Neural cell (in vitro differentiated cells): Measurements from ENCODE around the gene INTS11. TPM values are rescaled to one million over a fixed set of nuclear protein-coding genes. Genes with fewer than 3 reads are reported as not detected.

Experiments
- H2AFZ ChIP-seq: fragments of 200-600, 300-800 bp; sonication (generic), shearing (Covaris generic); 2 replicates; pipeline ENCODE4 v1.6.0; 2014; ENCODE audit warnings: low read depth, mild to moderate bottlenecking, antibody characterized with exemption, low read length, moderate library complexity
- H3F3A ChIP-seq: fragments of 200-600 bp; shearing (Covaris generic); 2 replicates; pipeline ENCODE4 v1.6.1; 2016; ENCODE audit warnings: mild to moderate bottlenecking, moderate library complexity, mixed read lengths, antibody characterized with exemption, low read length; ENCODE audit not compliant: insufficient read depth, poor library complexity, severe bottlenecking
- H3K27ac ChIP-seq: fragments of 200-600, 300-800 bp; sonication (generic), shearing (Covaris generic); 2 replicates; pipeline ENCODE4 v1.5.1; 2014; ENCODE audit warnings: mild to moderate bottlenecking, low read length, moderate library complexity
- H3K27me3 ChIP-seq: fragments of 300-800, 200-600 bp; sonication (generic), shearing (Covaris generic); 2 replicates; pipeline ENCODE4 v1.6.0; 2014; ENCODE audit warnings: mild to moderate bottlenecking, low read depth, low read length, moderate library complexity; ENCODE audit not compliant: insufficient read depth
- H3K36me3 ChIP-seq: fragments of 300-800, 200-600 bp; sonication (generic), shearing (Covaris generic); 2 replicates; pipeline ENCODE4 v1.5.1; 2014; ENCODE audit warnings: mild to moderate bottlenecking, antibody characterized with exemption, low read length, moderate library complexity; ENCODE audit not compliant: insufficient read depth
- H3K4me2 ChIP-seq: fragments of 300-800, 200-600 bp; sonication (generic), shearing (Covaris generic); 2 replicates; pipeline ENCODE4 v1.6.0; 2014; ENCODE audit warnings: mild to moderate bottlenecking, low read length
- H3K4me3 ChIP-seq: fragments of 300-800, 200-600 bp; sonication (generic), shearing (Covaris generic); 2 replicates; pipeline ENCODE4 v1.5.1; 2014; ENCODE audit warnings: mild to moderate bottlenecking, low read length, moderate library complexity
- H3K79me2 ChIP-seq: fragments of 200-600 bp; shearing (Covaris generic); replicated peaks from 2 replicates; pipeline ENCODE4 v1.6.0; 2014; ENCODE audit warnings: mild to moderate bottlenecking, low read length, moderate library complexity; ENCODE audit not compliant: insufficient read depth
- H3K9ac ChIP-seq: fragments of 300-800, 200-600 bp; sonication (generic), shearing (Covaris generic); 2 replicates; pipeline ENCODE4 v1.6.1; 2016; ENCODE audit warnings: mild to moderate bottlenecking, low read length, mixed read lengths
- H3K9me2 ChIP-seq: fragments of 200-600 bp; shearing (Covaris generic); 2 replicates; pipeline ENCODE4 v1.6.1; 2016; ENCODE audit warnings: mild to moderate bottlenecking, low read length, mixed read lengths; ENCODE audit not compliant: insufficient read depth
- H3K9me3 ChIP-seq: fragments of 200-600, 300-800 bp; sonication (generic), shearing (Covaris generic); 2 replicates; pipeline ENCODE4 v1.6.1; 2016; ENCODE audit warnings: mild to moderate bottlenecking, mixed run types, low read length, moderate library complexity, mixed read lengths
- H4K20me1 ChIP-seq: fragments of 200-600 bp; shearing (Covaris generic); 2 replicates; pipeline ENCODE4 v1.6.1; 2016; ENCODE audit warnings: mild to moderate bottlenecking, mixed run types; ENCODE audit not compliant: insufficient read depth
- CTCF ChIP-seq: fragments of 450-650 bp; IDR thresholded peaks from 2 replicates; pipeline ENCODE4 v1.5.1; 2014; ENCODE audit warnings: antibody characterized with exemption, mild to moderate bottlenecking, moderate library complexity; ENCODE audit not compliant: poor library complexity, severe bottlenecking
- EP300 ChIP-seq: fragments of 450-650 bp; conservative IDR thresholded peaks from 2 replicates; pipeline ENCODE4 v1.6.1; 2014; ENCODE audit warnings: antibody characterized with exemption, mild to moderate bottlenecking, moderate library complexity; ENCODE audit not compliant: poor library complexity, severe bottlenecking
- EZH2 ChIP-seq: fragments of 200-600, 300-800 bp; shearing (Covaris generic), sonication (generic); IDR thresholded peaks from 2 replicates; pipeline ENCODE4 v1.6.1; 2014; ENCODE audit warnings: antibody characterized with exemption, low read length, borderline replicate concordance, mild to moderate bottlenecking; ENCODE audit not compliant: insufficient read depth, poor library complexity, severe bottlenecking
- MXI1 ChIP-seq: fragments of 450-650 bp; conservative IDR thresholded peaks from 2 replicates; pipeline ENCODE4 v1.6.1; 2014; ENCODE audit warnings: antibody characterized with exemption, mild to moderate bottlenecking; ENCODE audit not compliant: poor library complexity, severe bottlenecking
- POLR2AphosphoS5 ChIP-seq: IDR thresholded peaks from 2 replicates; pipeline ENCODE4 v1.6.1; 2012
- RAD21 ChIP-seq: fragments of 450-650 bp; conservative IDR thresholded peaks from 2 replicates; pipeline ENCODE4 v1.6.1; 2014; ENCODE audit warnings: antibody characterized with exemption, mild to moderate bottlenecking, moderate library complexity
- SMC3 ChIP-seq: fragments of 450-650 bp; conservative IDR thresholded peaks from 2 replicates; pipeline ENCODE4 v1.6.1; 2014; ENCODE audit warnings: antibody characterized with exemption, mild to moderate bottlenecking, moderate library complexity; ENCODE audit not compliant: poor library complexity
- TAF1 ChIP-seq: IDR thresholded peaks from 2 replicates; pipeline ENCODE4 v1.6.1; 2012; ENCODE audit warnings: low read depth
- polyA plus RNA-seq: library from polyadenylated mRNA; depleted of rRNA; stranded (reverse); fragments of >200 nt; gene quantifications from 2 replicates; pipeline ENCODE4 v1.2.3, GENCODE V29; 2014
- TF ChIP-seq, protein P1 (sequence below): IDR thresholded peaks from 2 replicates; pipeline ENCODE4 v1.6.1; 2012; ENCODE audit warnings: borderline replicate concordance

The INTS11 gene
- polyA plus RNA-seq, 1 donor from 2014 or later: 131 TPM

DNA sequence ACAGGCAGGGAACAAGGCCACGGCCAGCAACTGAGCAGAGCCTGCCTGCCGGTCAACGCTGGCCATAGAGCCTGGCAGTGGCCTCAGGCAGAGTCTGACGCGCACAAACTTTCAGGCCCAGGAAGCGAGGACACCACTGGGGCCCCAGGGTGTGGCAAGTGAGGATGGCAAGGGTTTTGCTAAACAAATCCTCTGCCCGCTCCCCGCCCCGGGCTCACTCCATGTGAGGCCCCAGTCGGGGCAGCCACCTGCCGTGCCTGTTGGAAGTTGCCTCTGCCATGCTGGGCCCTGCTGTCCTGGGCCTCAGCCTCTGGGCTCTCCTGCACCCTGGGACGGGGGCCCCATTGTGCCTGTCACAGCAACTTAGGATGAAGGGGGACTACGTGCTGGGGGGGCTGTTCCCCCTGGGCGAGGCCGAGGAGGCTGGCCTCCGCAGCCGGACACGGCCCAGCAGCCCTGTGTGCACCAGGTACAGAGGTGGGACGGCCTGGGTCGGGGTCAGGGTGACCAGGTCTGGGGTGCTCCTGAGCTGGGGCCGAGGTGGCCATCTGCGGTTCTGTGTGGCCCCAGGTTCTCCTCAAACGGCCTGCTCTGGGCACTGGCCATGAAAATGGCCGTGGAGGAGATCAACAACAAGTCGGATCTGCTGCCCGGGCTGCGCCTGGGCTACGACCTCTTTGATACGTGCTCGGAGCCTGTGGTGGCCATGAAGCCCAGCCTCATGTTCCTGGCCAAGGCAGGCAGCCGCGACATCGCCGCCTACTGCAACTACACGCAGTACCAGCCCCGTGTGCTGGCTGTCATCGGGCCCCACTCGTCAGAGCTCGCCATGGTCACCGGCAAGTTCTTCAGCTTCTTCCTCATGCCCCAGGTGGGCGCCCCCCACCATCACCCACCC lies 6.9 kb upstream of the INTS11 start, which contains the start of gene TAS1R3:
Gene TAS1R3, plus strand, starts transcription at position 213 of the 898 bp plus-strand sequence. Its CDS starts 66 bp downstream, at position 279.
- TF ChIP-seq TAF1: no peak
- no peak for TF ChIP-seq CTCF
- TF ChIP-seq SMC3: no peak
- TF ChIP-seq RAD21: no peak
- no peak for TF ChIP-seq EP300
- TF ChIP-seq, protein P1, sequence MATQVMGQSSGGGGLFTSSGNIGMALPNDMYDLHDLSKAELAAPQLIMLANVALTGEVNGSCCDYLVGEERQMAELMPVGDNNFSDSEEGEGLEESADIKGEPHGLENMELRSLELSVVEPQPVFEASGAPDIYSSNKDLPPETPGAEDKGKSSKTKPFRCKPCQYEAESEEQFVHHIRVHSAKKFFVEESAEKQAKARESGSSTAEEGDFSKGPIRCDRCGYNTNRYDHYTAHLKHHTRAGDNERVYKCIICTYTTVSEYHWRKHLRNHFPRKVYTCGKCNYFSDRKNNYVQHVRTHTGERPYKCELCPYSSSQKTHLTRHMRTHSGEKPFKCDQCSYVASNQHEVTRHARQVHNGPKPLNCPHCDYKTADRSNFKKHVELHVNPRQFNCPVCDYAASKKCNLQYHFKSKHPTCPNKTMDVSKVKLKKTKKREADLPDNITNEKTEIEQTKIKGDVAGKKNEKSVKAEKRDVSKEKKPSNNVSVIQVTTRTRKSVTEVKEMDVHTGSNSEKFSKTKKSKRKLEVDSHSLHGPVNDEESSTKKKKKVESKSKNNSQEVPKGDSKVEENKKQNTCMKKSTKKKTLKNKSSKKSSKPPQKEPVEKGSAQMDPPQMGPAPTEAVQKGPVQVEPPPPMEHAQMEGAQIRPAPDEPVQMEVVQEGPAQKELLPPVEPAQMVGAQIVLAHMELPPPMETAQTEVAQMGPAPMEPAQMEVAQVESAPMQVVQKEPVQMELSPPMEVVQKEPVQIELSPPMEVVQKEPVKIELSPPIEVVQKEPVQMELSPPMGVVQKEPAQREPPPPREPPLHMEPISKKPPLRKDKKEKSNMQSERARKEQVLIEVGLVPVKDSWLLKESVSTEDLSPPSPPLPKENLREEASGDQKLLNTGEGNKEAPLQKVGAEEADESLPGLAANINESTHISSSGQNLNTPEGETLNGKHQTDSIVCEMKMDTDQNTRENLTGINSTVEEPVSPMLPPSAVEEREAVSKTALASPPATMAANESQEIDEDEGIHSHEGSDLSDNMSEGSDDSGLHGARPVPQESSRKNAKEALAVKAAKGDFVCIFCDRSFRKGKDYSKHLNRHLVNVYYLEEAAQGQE: no peak
- no peak for TF ChIP-seq POLR2AphosphoS5
- TF ChIP-seq MXI1: no peak
- no peak within 1 kb of the TSS for H3K4me2 ChIP-seq
- H3K27ac ChIP-seq: no peak within 1 kb of the TSS
- H3K36me3 ChIP-seq: no peaks in the 10 kb centered on the region
- peaks cover 2% of the 10 kb centered on the region for H3K79me2 ChIP-seq
- H2AFZ ChIP-seq: no peak within 1 kb of the TSS
- no peaks in the 10 kb centered on the region for H3K9me3 ChIP-seq
- no peaks in the 10 kb centered on the region for H3K9me2 ChIP-seq
- H3K27me3 ChIP-seq: no peaks in the 10 kb centered on the region
- H4K20me1 ChIP-seq: no peaks in the 10 kb centered on the region
- H3F3A ChIP-seq: no peaks in the 10 kb centered on the region
- H3K4me3 ChIP-seq: no peak within 1 kb of the TSS
- no peak within 1 kb of the TSS for H3K9ac ChIP-seq

- Histone ChIP-seq H3K9ac (no peak overlapping the region), H2AFZ (no peak overlapping the region), H3K9me2 (no peaks in the 10 kb centered on the region), H3K27me3 (no peaks in the 10 kb centered on the region), H4K20me1 (no peaks in the 10 kb centered on the region), H3K4me2 (no peak overlapping the region), H3K36me3 (no peaks in the 10 kb centered on the region), H3K9me3 (no peaks in the 10 kb centered on the region), H3K79me2 (peaks cover 9% of the 10 kb centered on the region), H3K27ac (no peak overlapping the region), H3K4me3 (no peak overlapping the region), H3F3A (no peaks in the 10 kb centered on the region)
- TF ChIP-seq RAD21 (no peak), CTCF (no peak), MXI1 (no peak), EZH2 (no peak), POLR2AphosphoS5 (no peak), EP300 (no peak), TAF1 (no peak), SMC3 (no peak)
- TF ChIP-seq, protein P1: no peak
Observed at GRCh38 chr1:1330366-1331067, 6.1 kb upstream of the INTS11 start.
